Measurements from ENCODE around the gene ROCK2. TPM values are rescaled to one million over a fixed set of nuclear protein-coding genes. Genes with fewer than 3 reads are reported as not detected.

Gene ROCK2
- total RNA-seq, 1 donor from 2014 or later, result 65.9 TPM

DNA sequence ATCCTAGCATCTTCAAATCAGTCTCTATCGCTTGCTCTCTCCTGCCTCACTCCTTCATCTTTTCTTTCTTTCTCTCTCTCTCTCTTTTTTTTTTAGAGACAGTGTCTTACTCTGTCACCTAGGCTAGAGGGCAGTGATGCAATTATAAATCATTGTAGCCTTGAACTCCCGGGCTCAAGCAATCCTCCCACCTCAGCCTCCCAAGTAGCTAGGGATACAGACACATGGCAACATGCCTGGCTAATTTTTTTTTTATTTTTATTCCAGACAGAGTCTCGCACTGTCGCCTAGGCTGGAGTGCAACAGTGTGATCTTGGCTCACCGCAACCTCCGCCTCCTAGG, 199.7 kb downstream of the ROCK2 start:
- DNase-seq, result no peak

DNA sequence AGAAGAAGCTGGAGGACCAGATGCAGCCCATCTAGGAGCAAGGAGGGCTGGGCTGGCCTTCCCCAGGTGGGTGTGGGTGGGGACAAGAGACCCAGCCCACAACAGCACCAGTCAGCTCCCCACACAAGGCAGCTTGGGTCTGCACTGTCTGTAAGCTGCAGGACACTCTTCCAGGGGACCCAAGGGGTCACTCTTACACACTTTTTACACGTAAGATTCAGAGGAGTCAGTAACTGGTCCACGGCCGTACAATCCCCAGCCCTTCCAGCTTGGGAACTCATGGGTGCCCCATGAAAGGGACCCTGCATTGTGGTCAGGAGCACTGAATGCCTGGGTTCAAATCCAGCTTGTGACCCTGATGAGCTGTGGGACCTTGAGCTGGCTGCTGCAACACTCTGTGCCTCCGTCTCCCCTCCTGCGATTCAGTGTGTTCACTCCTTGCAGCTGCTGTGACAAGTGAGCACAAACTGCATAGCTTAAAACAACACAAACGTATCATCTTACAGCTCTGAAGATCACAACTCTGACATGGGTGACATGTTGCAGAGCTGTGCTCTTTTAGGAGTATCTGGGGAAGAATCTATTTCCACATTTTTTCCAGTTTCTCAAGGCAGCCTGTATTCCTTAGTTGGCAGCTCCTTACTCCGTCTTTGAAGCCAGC, 200.2 kb downstream of the ROCK2 start:
- no peak for DNase-seq

DNA sequence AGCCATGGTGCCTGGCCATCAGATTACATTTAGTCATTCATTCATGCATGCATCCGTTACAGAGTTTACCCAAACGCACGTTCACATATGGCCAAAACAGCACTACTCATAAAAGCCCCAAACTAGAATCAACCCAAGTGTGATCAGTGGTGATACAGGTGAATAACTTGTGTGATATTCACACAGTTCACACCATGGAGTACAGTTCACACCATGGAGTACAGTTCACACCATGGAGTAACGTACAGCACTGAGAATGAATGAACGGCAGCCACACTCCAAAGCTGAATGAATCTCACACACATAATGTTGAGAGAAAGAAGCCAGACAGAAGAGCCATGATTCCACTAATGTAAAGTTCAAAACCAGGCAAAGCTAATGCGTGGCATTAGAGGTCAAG, 201.4 kb downstream of the ROCK2 start:
- DNase-seq, result no peak

DNA sequence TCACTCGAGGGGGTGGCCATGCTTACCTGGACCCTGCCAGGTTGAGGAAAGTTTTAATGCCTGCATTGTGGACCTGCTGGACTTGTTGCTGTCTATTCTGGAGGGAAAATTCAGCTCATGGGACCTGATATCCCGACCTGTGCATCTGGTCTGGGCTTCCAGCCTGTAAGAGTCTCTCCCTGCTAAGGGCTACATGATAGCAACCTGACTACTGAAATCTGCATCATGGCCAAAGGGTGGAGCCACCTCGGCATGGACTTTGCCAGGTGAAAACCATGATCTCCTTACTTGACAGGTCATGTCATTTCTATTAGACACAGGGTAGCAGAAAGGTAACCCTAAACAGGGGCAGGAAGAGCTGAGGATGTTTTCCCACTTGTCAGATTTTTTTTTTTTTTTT, 202.1 kb downstream of the ROCK2 start:
- no peak for DNase-seq

DNA sequence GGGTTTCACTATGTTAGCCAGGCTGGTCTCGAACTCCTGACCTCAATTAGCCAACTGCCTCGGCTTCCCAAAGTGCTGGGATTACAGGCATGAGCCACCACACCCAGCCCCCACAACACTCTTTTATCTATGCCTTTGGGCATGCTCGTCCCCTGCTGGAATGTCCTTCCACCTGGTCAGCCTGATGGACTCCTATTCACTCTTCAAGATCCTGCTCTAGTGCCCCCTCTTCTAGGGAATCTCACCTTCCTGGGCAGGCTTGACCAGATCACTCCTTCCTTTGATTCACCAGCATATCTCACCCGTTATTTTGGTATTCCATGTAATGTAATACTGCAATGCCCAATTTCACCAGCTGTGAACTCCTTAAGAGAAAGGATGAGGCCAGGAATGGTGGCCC, 203.1 kb downstream of the ROCK2 start:
- DNase-seq, result no peak

DNA sequence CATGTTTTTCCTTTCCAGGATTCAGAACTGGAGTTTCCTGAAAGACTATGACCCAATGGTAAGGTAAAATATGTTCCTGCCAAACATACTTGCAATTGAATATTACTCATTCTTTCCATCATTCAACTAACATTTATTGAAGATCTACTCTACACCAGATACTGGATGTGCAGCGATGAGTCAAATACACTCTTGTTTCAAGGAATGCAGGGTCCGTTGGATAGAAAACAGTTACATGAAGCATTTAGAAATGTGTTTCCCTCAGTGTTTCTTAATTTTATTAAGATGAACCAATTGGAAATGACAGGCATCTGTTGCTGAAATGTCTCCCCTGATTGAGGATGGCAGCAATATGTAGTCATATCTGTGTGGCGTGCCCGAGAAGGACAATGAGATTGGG, 203.9 kb downstream of the ROCK2 start:
- no peak for DNase-seq

DNA sequence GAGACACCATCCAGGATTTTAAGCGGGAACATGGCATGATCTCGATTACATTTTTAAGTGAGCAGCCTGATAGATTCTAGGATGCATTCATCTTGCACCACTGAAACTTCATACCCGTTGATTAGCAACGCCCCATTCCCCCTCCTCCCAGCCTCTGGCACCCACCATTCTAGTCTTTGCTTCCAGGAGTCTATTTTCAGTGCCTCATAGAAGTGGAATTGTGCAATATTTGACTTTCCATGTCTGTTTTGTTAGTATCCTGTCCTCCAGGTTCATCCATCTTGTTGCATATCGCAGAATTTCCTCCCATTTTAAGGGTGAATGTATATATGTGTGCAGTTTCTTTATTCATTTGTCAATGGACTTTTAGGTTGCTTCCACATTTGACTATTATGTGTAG, 210.1 kb downstream of the ROCK2 start:
- no peak for DNase-seq

DNA sequence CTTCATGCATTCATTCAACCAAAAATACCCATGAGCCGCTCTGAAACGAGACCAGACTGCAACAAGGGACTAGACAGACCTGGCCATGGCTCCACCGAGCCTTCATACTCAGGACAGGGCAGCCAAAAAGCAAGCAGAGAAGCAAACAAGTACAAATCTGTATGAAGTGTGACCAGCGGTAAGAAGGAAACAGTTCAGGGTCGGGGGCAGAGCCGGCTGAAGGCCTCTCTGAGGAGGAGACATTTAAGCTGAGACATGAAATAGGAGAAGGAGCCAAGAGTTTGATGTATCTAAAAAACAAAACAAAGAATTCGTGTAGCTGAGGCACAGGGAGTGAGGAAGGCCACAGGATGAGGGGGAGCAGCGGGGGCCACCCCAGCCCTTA, 210.5 kb downstream of the ROCK2 start:
- DNase-seq, result no peak

DNA sequence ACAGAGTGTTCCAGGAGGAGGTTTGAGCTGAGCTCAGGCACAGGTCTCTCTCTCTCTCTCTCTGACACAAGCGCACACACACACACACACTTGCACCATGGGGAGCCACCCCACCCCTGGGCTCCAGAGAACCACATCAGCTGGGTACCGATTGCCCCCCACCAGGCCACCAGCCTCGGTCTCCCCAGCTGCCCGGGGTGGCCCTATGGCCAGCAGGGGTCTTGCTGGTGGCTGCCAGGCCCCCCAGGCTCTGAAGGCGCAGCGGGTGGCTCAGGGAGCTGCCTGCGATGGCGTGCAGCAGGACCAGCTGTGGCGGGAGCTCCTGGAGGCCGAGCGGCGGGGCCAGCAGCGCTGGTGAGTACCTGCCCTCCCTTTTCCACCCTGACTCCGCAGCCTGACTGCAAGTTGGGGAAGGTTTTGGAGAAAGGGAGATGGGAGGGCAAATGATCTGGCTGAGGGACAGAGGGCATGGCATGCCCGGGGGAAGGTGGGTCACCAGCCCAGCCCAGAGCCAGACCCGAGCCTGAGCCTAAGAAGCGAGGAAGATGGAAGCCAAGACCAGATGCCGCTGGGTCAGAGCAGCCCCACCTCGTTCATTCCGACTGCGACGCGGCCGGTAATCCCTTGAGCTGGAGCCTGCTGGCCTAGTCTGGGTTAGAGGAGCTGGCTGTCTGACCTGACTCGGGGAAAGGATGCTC, 211.0 kb downstream of the ROCK2 start:
- no peak for DNase-seq

DNA sequence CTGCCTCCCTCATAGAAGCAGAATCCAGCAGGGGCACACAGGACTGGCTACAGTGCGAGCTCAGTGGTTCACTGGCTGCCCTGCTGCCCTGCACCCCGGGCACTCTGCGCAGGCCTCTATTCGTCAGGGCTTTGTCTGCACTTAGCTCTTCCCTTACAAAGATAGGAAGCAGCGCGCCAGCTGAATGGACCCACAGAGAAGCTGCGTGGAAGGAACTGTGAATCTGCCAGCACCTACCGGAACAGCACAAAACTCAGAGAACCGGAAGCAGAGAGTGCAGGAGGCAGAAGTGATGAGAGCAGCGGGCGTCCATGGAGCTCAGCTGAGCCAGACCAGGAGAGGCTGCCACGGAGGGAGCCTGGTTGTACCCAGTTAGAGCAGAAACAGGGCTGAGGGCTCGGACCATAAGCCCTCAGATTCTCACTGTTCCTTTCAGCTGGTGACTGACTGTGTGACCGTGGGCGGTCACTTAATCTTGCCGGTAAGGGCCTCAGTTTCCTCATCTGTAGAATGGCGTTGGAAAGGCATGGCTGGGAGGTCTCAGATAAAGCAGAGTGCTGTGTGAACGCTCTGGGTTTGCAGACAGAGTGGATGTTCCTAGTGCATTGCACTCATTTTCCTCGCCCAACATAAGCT, 212.3 kb downstream of the ROCK2 start:
- DNase-seq, result no peak

DNA sequence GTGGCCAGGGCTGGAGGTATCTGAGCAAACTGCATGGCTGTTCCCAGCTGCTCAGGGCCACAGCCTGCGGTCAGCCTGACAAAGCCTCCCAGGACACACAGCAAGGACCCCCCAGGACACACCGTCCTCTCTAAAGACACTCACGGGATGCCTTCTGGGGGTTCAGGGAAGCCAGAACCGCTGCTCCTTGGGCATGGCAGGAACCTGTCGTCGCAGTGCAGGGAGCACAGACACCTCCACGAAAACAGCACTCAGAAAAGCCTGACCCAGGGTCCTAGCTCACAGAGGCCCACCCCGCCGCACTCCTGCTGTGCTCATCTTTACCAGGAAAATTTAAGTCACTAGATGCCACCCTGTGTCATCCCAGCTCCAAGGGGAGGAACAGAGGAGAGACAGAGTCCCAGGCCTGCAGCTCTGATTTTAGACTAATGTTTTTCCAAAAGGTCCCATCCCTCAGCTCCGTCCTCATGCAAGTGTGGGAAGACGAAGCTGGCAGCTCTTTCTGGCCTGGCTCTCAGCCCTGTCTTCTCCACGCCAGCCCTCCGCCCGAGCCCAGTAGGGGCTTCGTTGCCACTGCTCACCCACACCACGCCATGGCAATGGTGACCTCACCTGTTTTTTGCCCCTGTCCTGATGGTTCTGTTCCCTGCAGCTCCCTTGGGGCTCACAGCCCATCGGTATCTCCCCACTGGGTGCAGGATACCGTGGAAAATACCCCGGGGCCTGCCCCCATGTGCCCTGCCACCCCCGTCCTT, 213.1 kb downstream of the ROCK2 start:
- no peak for DNase-seq

Other genes starting within 250 kb of the ROCK2 start
- 29.3 and 53.4 TPM in 2 replicates for gene SLC66A3, start 189.2 kb downstream of the ROCK2 start, total RNA-seq
- 13.9 and 14.8 TPM in 2 replicates for gene E2F6, start 121.5 kb upstream of the ROCK2 start, total RNA-seq
- 0.17 and 0.33 TPM in 2 replicates for gene GREB1, start 189.4 kb upstream of the ROCK2 start, total RNA-seq